ENCODE data around the gene ABCC9. TPM values are rescaled to one million over a fixed set of nuclear protein-coding genes. Genes with fewer than 3 reads are reported as not detected.

ABCC9 gene
- total RNA-seq, 2 donors from 2014 or later = 0.05 to 0.19 TPM

DNA sequence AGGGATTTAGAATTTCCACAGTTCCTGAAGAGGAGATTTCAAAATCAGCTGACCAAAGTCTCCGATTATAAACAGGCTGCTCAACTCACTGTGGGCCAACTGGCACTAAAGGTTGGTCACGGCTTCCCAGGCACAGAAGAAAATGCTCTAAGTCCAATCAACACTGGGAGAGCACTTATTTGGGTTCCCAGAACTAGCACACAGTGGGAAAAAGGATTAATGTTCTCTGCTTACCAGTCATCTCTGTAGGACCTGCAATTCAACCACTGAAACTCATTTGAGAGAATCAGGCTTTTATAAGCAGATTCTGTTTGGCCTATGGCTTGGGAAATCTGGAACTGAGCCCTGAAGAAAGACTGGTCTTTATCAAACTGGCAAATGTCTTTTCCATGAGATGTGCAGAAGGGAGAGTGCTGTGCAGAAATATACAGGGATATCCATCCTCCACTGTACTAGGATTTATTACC, 49.4 kb downstream of the ABCC9 start:
- no peaks in the 10 kb centered on the region for H3K27me3 Mint-ChIP-seq (ENCODE audit: low read depth)
- no peak overlapping the region for H3K27ac Mint-ChIP-seq
- DNase-seq = no peak
- no peak overlapping the region for H3K4me3 Mint-ChIP-seq
- peaks cover 0 to 5% of the 10 kb centered on the region in 2 donors for H3K9me3 Mint-ChIP-seq
- H3K4me1 Mint-ChIP-seq (ENCODE audit: low read depth) = no peaks in the 10 kb centered on the region
- H3K36me3 Mint-ChIP-seq (ENCODE audit: insufficient read depth in 2 of 2) = no peaks in the 10 kb centered on the region
- no peak for ATAC-seq (replicated peaks in 1 of 2)

DNA sequence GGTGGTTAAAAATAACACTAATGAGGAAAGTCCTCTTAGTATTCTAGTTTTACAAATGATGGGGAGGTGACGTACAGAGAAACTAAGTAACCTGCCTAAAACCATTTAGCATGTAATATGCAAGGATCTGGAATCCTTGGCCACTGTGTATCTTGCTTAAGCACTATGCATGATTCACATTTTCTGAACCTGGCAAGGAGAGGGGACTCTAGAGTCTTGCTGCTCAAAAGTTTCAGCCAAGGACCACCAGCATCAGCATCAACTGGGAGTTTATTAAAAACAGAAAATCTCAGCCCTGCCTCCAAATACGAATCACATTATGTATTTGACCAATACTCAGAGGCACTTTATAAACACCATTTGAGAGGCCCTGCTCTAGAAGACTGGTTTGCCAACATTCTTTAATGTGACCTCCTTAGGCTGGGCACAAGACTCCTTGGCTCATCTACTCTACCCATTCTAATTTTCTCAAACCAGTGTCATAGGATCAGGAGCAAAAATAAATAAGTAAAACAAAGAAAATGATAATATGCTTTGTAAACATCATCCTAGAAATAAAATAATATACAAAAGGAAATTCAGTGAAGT, 52.9 kb downstream of the ABCC9 start:
- no peaks in the 10 kb centered on the region for H3K4me1 Mint-ChIP-seq (ENCODE audit: low read depth)

DNA sequence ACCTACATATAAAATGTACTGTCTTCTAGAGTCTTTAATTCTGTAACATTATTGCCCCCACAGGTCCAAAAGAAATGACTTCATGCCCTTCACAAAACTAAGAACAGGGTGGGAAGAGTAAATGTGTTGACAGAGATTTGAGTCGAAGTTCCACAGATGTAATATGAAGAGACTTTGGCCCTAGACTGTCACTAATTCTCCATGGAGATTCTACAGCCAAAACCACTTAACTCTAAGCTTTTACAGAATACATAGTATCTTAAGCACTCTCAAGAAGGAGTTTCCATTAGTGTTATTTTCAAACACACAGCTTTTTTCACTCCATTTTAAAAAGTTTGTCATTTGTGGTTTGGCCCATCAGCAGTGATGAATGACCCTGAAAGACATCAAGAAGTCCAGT, 56.3 kb downstream of the ABCC9 start:
- H3K36me3 Mint-ChIP-seq (ENCODE audit: insufficient read depth in 2 of 2) = no peaks in the 10 kb centered on the region
- H3K9me3 Mint-ChIP-seq = no peaks in the 10 kb centered on the region

More for the DNA sequence above, 52.9 kb downstream of the ABCC9 start:
- no peak overlapping the region for H3K4me3 Mint-ChIP-seq
- H3K36me3 Mint-ChIP-seq (ENCODE audit: insufficient read depth in 2 of 2) = no peaks in the 10 kb centered on the region
- ATAC-seq (replicated peaks in 1 of 2) (no peak), DNase-seq (no peak)
- peaks cover 0 to 3% of the 10 kb centered on the region in 2 donors for H3K9me3 Mint-ChIP-seq
- no peaks in the 10 kb centered on the region for H3K27me3 Mint-ChIP-seq (ENCODE audit: low read depth)
- H3K27ac Mint-ChIP-seq = no peak overlapping the region

DNA sequence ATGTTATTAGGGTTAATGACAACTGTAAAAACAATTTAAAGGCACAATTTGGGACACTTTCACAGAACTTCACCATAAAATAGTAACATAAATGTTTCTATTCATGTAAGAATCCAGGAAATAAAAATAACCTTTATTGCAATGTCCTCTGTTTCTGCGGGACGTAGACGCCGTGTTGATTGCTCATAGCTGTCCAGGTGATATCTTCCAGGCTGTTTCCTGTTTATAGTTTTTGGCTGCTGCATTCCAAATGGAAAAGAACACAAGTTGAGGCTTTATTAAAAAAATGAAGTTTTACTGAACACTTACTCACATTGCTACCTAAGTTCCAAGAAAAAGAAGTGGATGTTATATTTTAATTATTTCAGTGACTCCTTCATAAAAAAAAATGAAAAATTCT, 58.6 kb downstream of the ABCC9 start:
- Mint-ChIP-seq H3K4me3 (no peak overlapping the region), H3K9me3 (no peaks in the 10 kb centered on the region), H3K27me3 (ENCODE audit: low read depth) (peaks cover 2% of the 10 kb centered on the region), H3K4me1 (ENCODE audit: low read depth) (no peaks in the 10 kb centered on the region), H3K27ac (no peak overlapping the region), H3K36me3 (ENCODE audit: insufficient read depth in 2 of 2) (no peaks in the 10 kb centered on the region)
- ATAC-seq (replicated peaks in 1 of 2) (no peak), DNase-seq (no peak)

More for the DNA sequence above, 56.3 kb downstream of the ABCC9 start:
- Mint-ChIP-seq H3K4me3 (no peak overlapping the region), H3K4me1 (ENCODE audit: low read depth) (no peaks in the 10 kb centered on the region), H3K27ac (no peak overlapping the region), H3K27me3 (ENCODE audit: low read depth) (no peaks in the 10 kb centered on the region)
- no peak for ATAC-seq (replicated peaks in 1 of 2)
- DNase-seq = no peak

DNA sequence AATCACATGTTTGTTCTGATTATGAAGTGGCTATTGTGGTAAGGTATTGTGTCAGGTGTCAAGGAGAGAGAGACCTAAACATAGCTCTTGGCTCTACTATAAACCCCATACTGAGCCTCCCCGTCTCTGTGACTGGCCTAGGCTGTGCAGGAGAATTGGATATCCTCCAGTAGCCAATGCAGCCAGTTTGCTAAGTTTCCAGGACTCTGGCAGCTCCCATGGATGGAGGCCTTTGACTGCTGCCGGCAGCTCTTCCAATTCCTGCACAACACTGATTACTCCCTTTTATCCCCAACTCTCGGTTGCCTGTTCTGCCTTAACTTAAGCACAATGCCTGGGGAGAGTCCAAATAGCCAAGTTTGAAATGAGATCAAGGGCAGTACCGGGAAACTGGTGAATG, 59.3 kb downstream of the ABCC9 start:
- Mint-ChIP-seq H3K4me1 (ENCODE audit: low read depth) (no peaks in the 10 kb centered on the region), H3K4me3 (no peak overlapping the region), H3K27ac (no peak overlapping the region), H3K9me3 (no peaks in the 10 kb centered on the region), H3K27me3 (ENCODE audit: low read depth) (peaks cover 9% of the 10 kb centered on the region), H3K36me3 (ENCODE audit: insufficient read depth in 2 of 2) (no peaks in the 10 kb centered on the region)
- DNase-seq (no peak), ATAC-seq (replicated peaks in 1 of 2) (no peak)

DNA sequence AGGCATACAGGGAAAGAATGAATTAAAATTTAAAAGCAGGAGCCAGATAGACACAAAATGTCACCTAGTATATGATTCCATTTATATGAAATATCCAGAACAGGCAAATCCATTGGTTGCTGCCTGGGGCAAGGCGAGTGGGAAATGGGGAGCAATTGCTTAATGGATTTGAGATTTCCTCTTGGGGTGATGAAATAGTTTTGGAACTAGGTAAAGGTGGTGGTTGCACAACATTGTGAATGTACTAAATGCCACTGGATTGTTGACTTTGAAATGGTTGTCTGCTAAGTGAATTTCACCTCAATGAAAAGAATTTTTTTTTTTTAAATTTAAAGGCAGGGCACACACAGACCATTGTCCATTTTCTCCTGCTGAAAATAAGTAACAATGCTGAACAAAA, 61.9 kb downstream of the ABCC9 start:
- Mint-ChIP-seq H3K27ac (no peak overlapping the region), H3K4me1 (ENCODE audit: low read depth) (no peaks in the 10 kb centered on the region), H3K27me3 (ENCODE audit: low read depth) (peaks cover 10% of the 10 kb centered on the region), H3K36me3 (ENCODE audit: insufficient read depth in 2 of 2) (no peaks in the 10 kb centered on the region), H3K9me3 (no peaks in the 10 kb centered on the region), H3K4me3 (no peak overlapping the region)
- DNase-seq = no peak
- no peak for ATAC-seq (replicated peaks in 1 of 2)

DNA sequence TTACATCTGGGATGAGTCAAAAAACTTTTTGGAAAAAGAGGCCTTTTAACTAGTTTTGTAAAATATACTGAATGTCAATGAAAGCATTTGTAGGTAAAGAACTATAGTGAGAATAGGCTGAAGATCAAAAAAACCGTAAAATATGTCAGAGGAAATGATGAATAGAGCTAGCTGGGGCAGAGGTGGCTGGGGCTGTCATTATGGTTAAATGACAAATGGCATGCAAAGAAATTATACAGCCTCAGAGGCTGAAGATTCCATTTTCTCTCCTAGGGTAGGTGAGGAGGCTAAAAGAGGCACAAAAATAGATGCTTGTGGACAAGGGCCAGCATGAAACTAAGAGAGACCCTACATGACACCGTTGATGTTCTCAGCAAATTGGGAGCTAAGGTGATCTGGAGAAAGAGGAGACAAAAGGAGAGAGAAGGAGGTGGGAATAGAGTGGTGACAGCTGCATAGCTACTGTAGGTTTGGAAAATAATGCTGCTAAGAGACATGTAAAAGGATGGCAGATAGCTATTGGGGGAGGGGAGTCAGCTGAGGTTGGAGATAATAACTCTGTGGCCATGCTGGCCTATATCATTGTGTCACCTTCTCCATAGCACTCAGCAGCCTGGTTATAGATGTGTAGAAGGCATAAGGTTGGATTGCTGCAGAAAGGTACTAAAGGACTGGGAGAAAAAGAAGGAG, 63.8 kb downstream of the ABCC9 start:
- H3K36me3 Mint-ChIP-seq (ENCODE audit: insufficient read depth in 2 of 2) = no peaks in the 10 kb centered on the region
- no peaks in the 10 kb centered on the region for H3K4me1 Mint-ChIP-seq (ENCODE audit: low read depth)
- no peak overlapping the region for H3K27ac Mint-ChIP-seq
- no peak for ATAC-seq (replicated peaks in 1 of 2)
- H3K4me3 Mint-ChIP-seq = no peak overlapping the region
- H3K9me3 Mint-ChIP-seq = peaks cover 0 to 3% of the 10 kb centered on the region in 2 donors
- peaks cover 15% of the 10 kb centered on the region for H3K27me3 Mint-ChIP-seq (ENCODE audit: low read depth)
- no peak for DNase-seq

DNA sequence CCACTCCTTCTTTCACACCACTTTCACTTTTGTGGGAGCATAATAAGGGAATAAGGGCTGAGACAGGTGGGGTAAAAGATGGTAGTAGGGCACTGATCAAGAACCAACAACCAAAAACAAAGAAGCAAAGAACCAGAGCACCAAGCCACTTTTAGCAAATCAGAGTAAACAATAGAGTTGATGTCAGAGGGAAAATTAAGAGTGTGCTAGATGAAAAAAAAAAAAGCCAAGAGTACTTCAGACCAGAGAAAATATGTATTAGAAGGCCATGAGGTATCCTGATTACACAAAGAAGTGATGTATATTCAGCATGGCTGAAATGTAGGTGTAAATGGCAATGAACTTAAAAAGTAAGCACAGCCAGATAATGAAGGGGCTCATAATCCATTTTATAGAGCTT, 75.4 kb downstream of the ABCC9 start:
- DNase-seq (no peak), ATAC-seq (replicated peaks in 1 of 2) (no peak)
- Mint-ChIP-seq H3K27ac (no peak overlapping the region), H3K36me3 (ENCODE audit: insufficient read depth in 2 of 2) (no peaks in the 10 kb centered on the region), H3K9me3 (no peaks in the 10 kb centered on the region), H3K4me1 (ENCODE audit: low read depth) (no peaks in the 10 kb centered on the region), H3K27me3 (ENCODE audit: low read depth) (no peaks in the 10 kb centered on the region), H3K4me3 (no peak overlapping the region)

DNA sequence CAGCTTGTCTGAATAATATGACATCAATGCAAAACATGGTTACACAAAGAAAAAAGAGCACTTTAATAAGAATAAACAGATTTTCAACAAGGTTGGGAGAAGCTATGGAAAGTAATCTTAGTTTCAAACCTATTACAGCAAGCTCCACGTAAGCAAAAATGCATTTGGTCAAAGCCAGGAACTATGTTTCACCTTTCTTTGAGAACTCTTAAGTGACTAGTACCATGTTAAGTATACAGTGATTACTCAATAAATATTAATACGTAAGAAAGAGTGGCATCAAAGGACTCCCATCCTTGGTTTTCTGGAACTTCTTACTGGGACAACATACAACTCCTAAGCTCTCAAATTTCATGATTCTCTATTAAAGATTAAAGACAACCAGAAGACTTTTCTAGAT, 80.7 kb downstream of the ABCC9 start:
- Mint-ChIP-seq H3K4me3 (no peak overlapping the region), H3K27ac (no peak overlapping the region), H3K9me3 (no peaks in the 10 kb centered on the region), H3K36me3 (ENCODE audit: insufficient read depth in 2 of 2) (no peaks in the 10 kb centered on the region), H3K27me3 (ENCODE audit: low read depth) (no peaks in the 10 kb centered on the region), H3K4me1 (ENCODE audit: low read depth) (no peaks in the 10 kb centered on the region)
- DNase-seq (no peak), ATAC-seq (replicated peaks in 1 of 2) (no peak)

DNA sequence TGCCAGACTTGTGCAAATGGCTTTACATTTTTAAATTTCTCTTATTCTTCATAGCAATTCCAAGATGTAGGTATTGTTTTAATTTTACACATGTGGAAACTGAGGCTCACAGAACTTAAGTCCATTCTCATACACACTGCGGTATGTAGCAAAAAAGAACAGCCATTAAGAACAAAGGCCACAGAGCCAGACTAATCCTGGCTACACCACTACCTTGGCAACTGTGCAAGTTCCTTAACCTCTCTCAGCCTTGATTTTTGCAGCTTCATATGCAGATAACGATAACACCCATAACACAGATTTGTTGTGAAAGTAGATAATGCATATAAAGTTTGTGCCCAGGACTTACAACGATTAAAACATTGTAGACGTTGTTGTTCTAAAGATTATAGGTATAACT, 81.1 kb downstream of the ABCC9 start:
- no peak for DNase-seq
- no peak for ATAC-seq (replicated peaks in 1 of 2)
- Mint-ChIP-seq H3K27me3 (ENCODE audit: low read depth) (no peaks in the 10 kb centered on the region), H3K9me3 (no peaks in the 10 kb centered on the region), H3K4me1 (ENCODE audit: low read depth) (no peaks in the 10 kb centered on the region), H3K36me3 (ENCODE audit: insufficient read depth in 2 of 2) (no peaks in the 10 kb centered on the region), H3K27ac (no peak overlapping the region), H3K4me3 (no peak overlapping the region)

DNA sequence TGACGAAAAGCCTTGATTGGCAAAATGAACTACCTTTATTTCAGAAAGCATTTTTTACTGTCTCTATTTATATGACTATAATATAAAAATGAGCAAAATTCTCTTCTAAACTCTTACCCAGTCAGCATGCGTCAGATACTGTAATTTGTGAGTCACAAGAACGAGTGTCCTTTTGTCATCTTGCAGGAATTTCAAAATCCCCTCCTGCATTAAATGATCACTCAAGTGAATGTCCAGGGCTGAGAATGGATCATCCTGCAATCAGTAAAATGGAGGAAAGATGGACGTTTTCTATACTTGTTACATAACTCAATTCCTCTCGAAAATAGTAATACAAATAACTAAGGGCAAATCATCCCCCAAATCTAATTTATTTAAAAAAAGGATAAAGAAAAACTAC, 89.0 kb downstream of the ABCC9 start:
- DNase-seq (no peak), ATAC-seq (replicated peaks in 1 of 2) (no peak)
- Mint-ChIP-seq H3K9me3 (no peaks in the 10 kb centered on the region), H3K27ac (no peak overlapping the region), H3K4me3 (no peak overlapping the region), H3K27me3 (ENCODE audit: low read depth) (no peaks in the 10 kb centered on the region), H3K4me1 (ENCODE audit: low read depth) (no peaks in the 10 kb centered on the region), H3K36me3 (ENCODE audit: insufficient read depth in 2 of 2) (no peaks in the 10 kb centered on the region)

DNA sequence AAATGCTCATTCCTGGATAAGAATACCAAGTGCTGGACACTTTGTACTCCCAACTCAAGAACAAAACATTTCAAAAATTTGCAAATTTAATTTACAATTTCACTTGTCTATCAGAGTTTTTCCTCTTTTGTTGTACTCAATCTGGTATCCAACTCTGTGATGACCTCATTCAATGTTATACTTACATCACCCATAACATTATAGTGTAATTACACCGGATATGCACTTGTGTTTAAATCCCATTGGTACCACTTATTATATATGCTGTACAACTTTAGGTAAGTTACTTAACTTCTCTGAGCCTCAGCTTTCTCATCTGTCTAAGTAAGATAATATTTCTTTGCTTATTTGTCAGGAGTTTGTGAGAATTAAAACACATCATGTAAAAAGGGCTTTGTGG, 90.1 kb downstream of the ABCC9 start:
- ATAC-seq (replicated peaks in 1 of 2) = no peak
- Mint-ChIP-seq H3K36me3 (ENCODE audit: insufficient read depth in 2 of 2) (no peaks in the 10 kb centered on the region), H3K27ac (no peak overlapping the region), H3K9me3 (no peaks in the 10 kb centered on the region), H3K27me3 (ENCODE audit: low read depth) (no peaks in the 10 kb centered on the region), H3K4me3 (no peak overlapping the region), H3K4me1 (ENCODE audit: low read depth) (no peaks in the 10 kb centered on the region)
- no peak for DNase-seq

DNA sequence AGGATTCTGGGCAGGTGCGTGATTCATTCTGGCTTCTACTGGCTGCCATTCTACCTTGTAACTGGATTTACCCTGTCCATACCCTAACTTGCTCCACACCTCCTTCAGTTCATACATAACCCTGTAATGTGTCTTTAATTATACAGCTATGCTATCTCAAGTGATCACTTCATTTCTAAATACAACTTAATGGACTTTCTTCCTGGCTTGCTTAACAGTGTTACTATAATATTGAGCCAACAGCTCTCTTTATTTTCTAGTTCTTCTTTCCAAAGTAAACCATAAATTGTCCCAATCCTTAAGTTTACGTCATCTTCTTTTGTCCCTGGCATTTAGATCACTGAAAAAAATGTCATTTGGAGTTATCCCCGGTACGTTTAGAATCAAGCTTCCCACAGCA, 90.8 kb downstream of the ABCC9 start:
- Mint-ChIP-seq H3K27ac (no peak overlapping the region), H3K27me3 (ENCODE audit: low read depth) (no peaks in the 10 kb centered on the region), H3K4me1 (ENCODE audit: low read depth) (no peaks in the 10 kb centered on the region), H3K9me3 (no peaks in the 10 kb centered on the region), H3K36me3 (ENCODE audit: insufficient read depth in 2 of 2) (no peaks in the 10 kb centered on the region), H3K4me3 (no peak overlapping the region)
- DNase-seq (no peak), ATAC-seq (replicated peaks in 1 of 2) (no peak)

DNA sequence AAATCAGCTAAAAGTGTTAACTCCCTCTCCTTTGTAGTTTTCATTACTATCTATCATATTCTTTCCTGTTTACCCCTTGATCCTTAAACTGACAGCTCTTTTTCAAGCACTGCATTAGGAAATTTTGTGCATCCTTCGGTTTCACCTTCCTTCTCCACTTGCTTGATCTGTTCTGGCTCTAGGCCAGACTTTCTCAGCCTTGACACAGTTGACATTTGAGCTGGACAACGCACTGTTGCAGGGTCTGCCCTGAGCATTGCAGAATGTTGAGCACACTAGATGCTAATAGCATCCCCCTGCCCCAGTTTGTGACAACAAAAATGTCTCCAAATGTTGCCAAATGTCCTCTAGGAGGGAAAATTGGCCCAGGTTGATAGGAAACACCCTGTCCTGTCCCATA, 91.3 kb downstream of the ABCC9 start:
- H3K4me3 Mint-ChIP-seq = no peak overlapping the region
- H3K36me3 Mint-ChIP-seq (ENCODE audit: insufficient read depth in 2 of 2) = no peaks in the 10 kb centered on the region
- DNase-seq (no peak), ATAC-seq (replicated peaks in 1 of 2) (no peak)
- H3K27me3 Mint-ChIP-seq (ENCODE audit: low read depth) = no peaks in the 10 kb centered on the region
- H3K4me1 Mint-ChIP-seq (ENCODE audit: low read depth) = no peaks in the 10 kb centered on the region
- H3K9me3 Mint-ChIP-seq = no peaks in the 10 kb centered on the region
- no peak overlapping the region for H3K27ac Mint-ChIP-seq
